ENCODE results near the gene MICALL2.

The MICALL2 gene

DNA sequence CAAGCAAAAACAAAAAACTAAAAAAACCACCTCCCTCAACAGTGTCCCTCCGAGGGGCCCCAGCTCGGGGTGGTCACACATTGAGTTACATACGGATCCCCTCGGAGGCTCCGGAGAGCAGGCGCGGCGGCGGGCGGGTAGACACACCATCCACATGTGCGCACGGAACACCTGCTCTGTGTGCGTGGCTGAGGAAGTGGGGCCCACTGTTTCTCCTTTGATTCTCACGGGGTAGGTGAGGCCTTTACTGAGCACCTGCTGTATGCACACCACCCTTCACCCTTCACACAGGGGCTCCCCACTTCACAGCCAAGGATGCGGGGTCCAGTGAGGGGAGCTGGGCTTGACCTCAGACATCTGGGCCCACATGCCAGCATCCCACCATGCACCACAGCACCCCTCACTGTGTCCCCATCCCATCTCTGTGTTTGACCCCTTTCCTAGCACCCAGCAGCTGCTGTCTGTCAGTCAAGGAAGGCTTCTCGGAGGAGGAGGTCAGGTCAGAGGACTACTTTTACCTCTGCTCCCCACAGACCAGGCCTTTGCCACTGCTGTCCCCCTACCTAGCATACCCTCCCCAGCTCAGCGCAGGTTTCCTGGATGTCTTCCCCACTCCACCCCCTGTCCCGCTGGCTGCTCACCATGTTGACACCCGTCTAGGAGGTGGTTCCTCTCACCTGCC lies 71.1 kb downstream of the MICALL2 start:
- Histone ChIP-seq H3K9me2 (replicated peaks; ENCODE audit: control insufficient read depth, low read length) (no peaks in the 10 kb centered on the region), H3K4me2 (ENCODE audit: low read length) (no peak overlapping the region), H3K4me3 (ENCODE audit: low read length) (no peak overlapping the region), H3K36me3 (ENCODE audit: control insufficient read depth, low read length) (no peaks in the 10 kb centered on the region), H3K9me3 (ENCODE audit: control insufficient read depth, insufficient read depth, low read length) (peaks cover 4% of the 10 kb centered on the region; the same call in 1 of the 2 replicates), H3K4me1 (ENCODE audit: control insufficient read depth, low read length) (no peaks in the 10 kb centered on the region), H3K27me3 (ENCODE audit: control insufficient read depth, low read length) (0 out of 2 replicates have a peak, but pooled peaks cover 3% of the 10 kb centered on the region), H3F3A (ENCODE audit: control insufficient read depth, insufficient read depth) (no peaks in the 10 kb centered on the region), H4K20me1 (ENCODE audit: control insufficient read depth, insufficient read depth, low read depth, low read length) (no peaks in the 10 kb centered on the region), H3K79me2 (ENCODE audit: control insufficient read depth, low read length) (no peaks in the 10 kb centered on the region), H3K27ac (ENCODE audit: low read depth, low read length) (no peak overlapping the region)
- no peak for TF ChIP-seq EZH2phosphoT487 (IDR thresholded peaks at IDR 0.05; ENCODE audit: borderline replicate concordance, low read length)
- TF ChIP-seq, protein P1, sequence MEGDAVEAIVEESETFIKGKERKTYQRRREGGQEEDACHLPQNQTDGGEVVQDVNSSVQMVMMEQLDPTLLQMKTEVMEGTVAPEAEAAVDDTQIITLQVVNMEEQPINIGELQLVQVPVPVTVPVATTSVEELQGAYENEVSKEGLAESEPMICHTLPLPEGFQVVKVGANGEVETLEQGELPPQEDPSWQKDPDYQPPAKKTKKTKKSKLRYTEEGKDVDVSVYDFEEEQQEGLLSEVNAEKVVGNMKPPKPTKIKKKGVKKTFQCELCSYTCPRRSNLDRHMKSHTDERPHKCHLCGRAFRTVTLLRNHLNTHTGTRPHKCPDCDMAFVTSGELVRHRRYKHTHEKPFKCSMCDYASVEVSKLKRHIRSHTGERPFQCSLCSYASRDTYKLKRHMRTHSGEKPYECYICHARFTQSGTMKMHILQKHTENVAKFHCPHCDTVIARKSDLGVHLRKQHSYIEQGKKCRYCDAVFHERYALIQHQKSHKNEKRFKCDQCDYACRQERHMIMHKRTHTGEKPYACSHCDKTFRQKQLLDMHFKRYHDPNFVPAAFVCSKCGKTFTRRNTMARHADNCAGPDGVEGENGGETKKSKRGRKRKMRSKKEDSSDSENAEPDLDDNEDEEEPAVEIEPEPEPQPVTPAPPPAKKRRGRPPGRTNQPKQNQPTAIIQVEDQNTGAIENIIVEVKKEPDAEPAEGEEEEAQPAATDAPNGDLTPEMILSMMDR (IDR thresholded peaks at IDR 0.05; ENCODE audit: low read depth, low read length, poor library complexity, severe bottlenecking) = no peak

DNA sequence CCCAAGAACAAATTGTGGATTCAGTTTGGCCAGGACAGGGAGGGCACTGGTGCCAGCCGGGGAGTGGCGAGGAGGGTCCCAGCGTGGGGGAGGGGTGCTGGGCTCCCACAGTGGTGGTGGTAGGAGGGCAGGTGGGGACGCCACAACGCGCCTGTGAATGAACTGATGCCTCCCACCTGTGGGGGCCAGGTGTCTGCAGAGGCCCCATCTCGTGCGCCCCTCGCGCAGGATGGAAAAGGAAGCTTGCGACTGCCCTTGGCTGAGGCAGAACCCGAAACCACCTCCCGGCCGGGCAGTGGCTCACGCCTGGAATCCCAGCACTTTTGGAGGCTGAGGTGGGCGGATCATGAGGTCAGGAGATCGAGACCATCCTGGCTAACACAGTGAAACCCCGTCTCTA lies 72.0 kb downstream of the MICALL2 start:
- Histone ChIP-seq H3K27me3 (ENCODE audit: control insufficient read depth, low read length) (0 out of 2 replicates have a peak, but pooled peaks cover 3% of the 10 kb centered on the region), H3K27ac (ENCODE audit: low read depth, low read length) (no peak overlapping the region)

DNA sequence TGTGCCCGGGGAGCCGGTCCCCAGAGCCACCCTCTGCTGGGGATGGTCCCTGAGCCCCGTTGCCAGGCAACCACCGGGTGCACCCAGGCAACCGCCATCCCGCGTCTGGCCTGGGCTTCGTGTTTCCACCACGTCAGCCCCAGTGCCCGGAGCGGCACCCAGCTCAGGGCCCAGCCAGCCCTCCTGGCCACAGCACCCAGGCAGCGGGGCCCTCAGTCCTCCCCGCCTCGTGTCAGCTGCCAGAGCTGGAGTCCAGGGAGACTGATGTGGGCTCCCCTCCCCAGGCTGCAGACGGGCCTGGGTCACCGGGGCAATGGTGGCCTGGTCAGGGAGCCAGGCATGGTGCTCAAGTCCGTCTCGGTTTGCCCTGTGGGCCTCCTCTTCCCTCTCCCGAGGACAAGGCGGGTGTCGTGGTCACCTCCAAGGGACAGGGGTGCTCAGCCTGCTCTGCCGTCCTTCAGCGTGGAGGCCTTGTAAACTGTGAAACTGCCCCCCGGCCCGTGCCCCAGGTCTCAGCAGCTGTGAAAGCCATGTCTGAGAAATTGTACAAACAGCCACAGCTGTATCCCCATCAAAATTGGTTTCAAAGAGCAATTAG lies 72.5 kb downstream of the MICALL2 start:
- no peaks in the 10 kb centered on the region for H3K79me2 ChIP-seq (ENCODE audit: control insufficient read depth, low read length)
- H3K36me3 ChIP-seq (ENCODE audit: control insufficient read depth, low read length) = no peaks in the 10 kb centered on the region
- H3K4me2 ChIP-seq (ENCODE audit: low read length) = no peak overlapping the region
- TF ChIP-seq, protein P1 (IDR thresholded peaks at IDR 0.05; ENCODE audit: low read depth, low read length, poor library complexity, severe bottlenecking) = no peak
- no peak for TF ChIP-seq EZH2phosphoT487 (IDR thresholded peaks at IDR 0.05; ENCODE audit: borderline replicate concordance, low read length)
- no peaks in the 10 kb centered on the region for H3F3A ChIP-seq (ENCODE audit: control insufficient read depth, insufficient read depth)
- H3K4me1 ChIP-seq (ENCODE audit: control insufficient read depth, low read length) = no peaks in the 10 kb centered on the region
- H3K9me2 ChIP-seq (replicated peaks; ENCODE audit: control insufficient read depth, low read length) = no peaks in the 10 kb centered on the region
- no peaks in the 10 kb centered on the region for H4K20me1 ChIP-seq (ENCODE audit: control insufficient read depth, insufficient read depth, low read depth, low read length)
- no peak overlapping the region for H3K4me3 ChIP-seq (ENCODE audit: low read length)
- H3K27me3 ChIP-seq (ENCODE audit: control insufficient read depth, low read length) = 0 out of 2 replicates have a peak, but pooled peaks cover 3% of the 10 kb centered on the region
- H3K9me3 ChIP-seq (ENCODE audit: control insufficient read depth, insufficient read depth, low read length) = peaks cover 4% of the 10 kb centered on the region; the same call in 1 of the 2 replicates
- H3K27ac ChIP-seq (ENCODE audit: low read depth, low read length) = no peak overlapping the region

More for the DNA sequence above, 72.0 kb downstream of the MICALL2 start:
- Histone ChIP-seq H3K4me2 (ENCODE audit: low read length) (no peak overlapping the region), H3K4me3 (ENCODE audit: low read length) (no peak overlapping the region), H4K20me1 (ENCODE audit: control insufficient read depth, insufficient read depth, low read depth, low read length) (no peaks in the 10 kb centered on the region), H3K4me1 (ENCODE audit: control insufficient read depth, low read length) (no peaks in the 10 kb centered on the region), H3K79me2 (ENCODE audit: control insufficient read depth, low read length) (no peaks in the 10 kb centered on the region), H3F3A (ENCODE audit: control insufficient read depth, insufficient read depth) (no peaks in the 10 kb centered on the region), H3K9me2 (replicated peaks; ENCODE audit: control insufficient read depth, low read length) (no peaks in the 10 kb centered on the region), H3K9me3 (ENCODE audit: control insufficient read depth, insufficient read depth, low read length) (peaks cover 4% of the 10 kb centered on the region; the same call in 1 of the 2 replicates), H3K36me3 (ENCODE audit: control insufficient read depth, low read length) (no peaks in the 10 kb centered on the region)
- TF ChIP-seq, protein P1 (IDR thresholded peaks at IDR 0.05; ENCODE audit: low read depth, low read length, poor library complexity, severe bottlenecking) = no peak
- no peak for TF ChIP-seq EZH2phosphoT487 (IDR thresholded peaks at IDR 0.05; ENCODE audit: borderline replicate concordance, low read length)
